ENCODE measurements around the gene HOXB13.

HOXB13 gene

DNA sequence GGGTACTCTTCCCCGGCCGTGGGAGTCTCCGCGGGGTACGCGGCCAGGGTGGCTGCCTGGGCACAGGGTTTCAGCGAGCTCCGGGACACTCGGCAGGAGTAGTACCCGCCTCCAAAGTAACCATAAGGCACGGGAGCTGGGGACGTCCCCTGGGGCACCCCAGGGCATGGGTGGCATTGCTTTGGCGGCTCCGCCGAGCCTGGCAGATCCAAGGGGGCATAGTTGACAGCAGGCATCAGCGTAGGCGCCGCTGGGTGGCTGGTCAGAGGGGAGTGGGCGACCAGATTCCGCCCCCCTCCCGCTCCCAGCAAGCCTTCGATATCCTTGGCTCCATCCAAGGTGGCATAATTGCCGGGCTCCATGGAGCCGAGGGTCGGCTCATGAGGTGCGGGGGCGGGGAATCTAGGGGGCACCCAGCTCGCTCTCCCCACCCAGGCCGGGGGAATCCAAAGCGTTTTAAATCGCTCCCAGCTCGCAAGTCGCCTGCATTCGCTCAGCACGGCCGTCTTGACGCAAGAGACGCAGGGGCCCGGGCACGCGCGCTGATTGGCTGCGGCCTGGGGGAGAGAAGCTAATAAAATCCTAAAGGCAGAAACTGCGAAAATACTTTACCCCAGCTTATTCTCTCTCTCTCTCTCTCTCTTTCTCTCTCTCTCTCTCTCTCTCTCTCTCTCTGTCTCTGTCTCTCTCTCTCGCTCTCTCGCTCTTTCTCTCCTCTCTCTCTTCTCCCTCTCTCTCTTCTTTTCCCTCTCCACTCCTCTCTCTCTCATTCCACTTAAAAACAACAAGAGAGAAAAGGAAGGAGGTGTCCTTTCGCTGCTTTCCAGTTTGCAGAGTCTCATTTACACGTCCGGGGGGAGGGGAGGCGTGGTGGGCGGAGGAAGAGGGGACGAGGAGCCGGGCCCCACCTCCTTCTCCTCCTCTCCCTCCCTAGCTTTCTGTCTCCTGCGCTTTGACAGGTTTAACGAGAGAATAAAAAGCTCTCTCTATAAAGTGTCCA is at the start of gene HOXB13:
Gene HOXB13, minus strand, starts transcription at position 519 of the 1,000 bp plus-strand sequence. Its CDS starts 157 bp downstream, at position 362.
- H3K4me3 ChIP-seq (replicated peaks in 1 of 2; ENCODE audit: low read depth in 2 of 2, low read length in 2 of 2), result no peak within 1 kb of the TSS
- TF ChIP-seq, protein P1, sequence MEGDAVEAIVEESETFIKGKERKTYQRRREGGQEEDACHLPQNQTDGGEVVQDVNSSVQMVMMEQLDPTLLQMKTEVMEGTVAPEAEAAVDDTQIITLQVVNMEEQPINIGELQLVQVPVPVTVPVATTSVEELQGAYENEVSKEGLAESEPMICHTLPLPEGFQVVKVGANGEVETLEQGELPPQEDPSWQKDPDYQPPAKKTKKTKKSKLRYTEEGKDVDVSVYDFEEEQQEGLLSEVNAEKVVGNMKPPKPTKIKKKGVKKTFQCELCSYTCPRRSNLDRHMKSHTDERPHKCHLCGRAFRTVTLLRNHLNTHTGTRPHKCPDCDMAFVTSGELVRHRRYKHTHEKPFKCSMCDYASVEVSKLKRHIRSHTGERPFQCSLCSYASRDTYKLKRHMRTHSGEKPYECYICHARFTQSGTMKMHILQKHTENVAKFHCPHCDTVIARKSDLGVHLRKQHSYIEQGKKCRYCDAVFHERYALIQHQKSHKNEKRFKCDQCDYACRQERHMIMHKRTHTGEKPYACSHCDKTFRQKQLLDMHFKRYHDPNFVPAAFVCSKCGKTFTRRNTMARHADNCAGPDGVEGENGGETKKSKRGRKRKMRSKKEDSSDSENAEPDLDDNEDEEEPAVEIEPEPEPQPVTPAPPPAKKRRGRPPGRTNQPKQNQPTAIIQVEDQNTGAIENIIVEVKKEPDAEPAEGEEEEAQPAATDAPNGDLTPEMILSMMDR (IDR thresholded peaks at IDR 0.05; ENCODE audit: low read depth, low read length), result no peak
- DNase-seq (ENCODE audit: low read depth in 2 of 2), result peak in 1 of 2 donors; percentile 29

DNA sequence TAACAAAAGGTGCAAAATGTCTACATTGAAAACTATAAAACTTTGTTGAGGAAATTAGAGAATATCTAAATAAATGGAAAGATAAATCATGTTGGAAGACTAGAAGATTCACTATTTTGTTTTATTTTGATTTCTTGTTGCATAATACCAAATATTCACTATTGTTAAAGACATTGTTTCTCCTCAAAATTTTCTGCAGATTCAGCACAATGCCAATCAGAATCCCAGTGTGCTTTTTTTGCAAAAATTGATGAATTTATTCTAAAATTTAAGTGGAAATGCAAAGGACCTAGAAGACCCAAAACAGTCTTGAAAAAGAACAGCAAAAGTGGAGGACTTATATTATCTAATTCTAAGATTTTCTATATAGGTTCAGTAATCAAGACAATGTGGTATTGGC is 48.1 kb upstream of the HOXB13 start:
- H3K4me3 ChIP-seq (replicated peaks in 1 of 2; ENCODE audit: low read depth in 2 of 2, low read length in 2 of 2), result no peak overlapping the region
- TF ChIP-seq, protein P1 (IDR thresholded peaks at IDR 0.05; ENCODE audit: low read depth, low read length), result no peak
- DNase-seq (ENCODE audit: low read depth in 2 of 2), result no peak

DNA sequence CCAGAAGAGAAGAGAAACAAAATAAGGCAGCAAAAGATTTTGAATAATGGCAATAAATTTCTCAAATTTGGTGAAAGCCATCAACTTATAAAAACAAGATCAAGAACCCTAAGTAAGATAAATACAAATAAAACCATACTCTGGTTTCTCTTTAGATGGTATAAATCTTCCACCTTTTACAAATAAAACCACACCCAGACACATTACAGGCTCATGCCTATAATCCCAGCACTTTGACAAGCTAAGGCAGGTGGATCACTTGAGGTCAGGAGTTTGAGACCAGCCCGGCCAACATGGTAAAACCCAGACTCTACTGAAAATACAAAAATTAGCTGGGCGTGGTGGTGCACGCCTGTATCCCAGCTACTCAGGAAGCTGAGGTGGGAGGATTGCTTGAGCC is 44.7 kb upstream of the HOXB13 start:
- H3K4me3 ChIP-seq (replicated peaks in 1 of 2; ENCODE audit: low read depth in 2 of 2, low read length in 2 of 2), result no peak overlapping the region
- DNase-seq (ENCODE audit: low read depth in 2 of 2), result no peak
- TF ChIP-seq, protein P1 (IDR thresholded peaks at IDR 0.05; ENCODE audit: low read depth, low read length), result no peak

GRCh38 chr17:48770954-48771353 is 42.4 kb upstream of the HOXB13 start:
- DNase-seq (ENCODE audit: low read depth in 2 of 2), result no peak

DNA sequence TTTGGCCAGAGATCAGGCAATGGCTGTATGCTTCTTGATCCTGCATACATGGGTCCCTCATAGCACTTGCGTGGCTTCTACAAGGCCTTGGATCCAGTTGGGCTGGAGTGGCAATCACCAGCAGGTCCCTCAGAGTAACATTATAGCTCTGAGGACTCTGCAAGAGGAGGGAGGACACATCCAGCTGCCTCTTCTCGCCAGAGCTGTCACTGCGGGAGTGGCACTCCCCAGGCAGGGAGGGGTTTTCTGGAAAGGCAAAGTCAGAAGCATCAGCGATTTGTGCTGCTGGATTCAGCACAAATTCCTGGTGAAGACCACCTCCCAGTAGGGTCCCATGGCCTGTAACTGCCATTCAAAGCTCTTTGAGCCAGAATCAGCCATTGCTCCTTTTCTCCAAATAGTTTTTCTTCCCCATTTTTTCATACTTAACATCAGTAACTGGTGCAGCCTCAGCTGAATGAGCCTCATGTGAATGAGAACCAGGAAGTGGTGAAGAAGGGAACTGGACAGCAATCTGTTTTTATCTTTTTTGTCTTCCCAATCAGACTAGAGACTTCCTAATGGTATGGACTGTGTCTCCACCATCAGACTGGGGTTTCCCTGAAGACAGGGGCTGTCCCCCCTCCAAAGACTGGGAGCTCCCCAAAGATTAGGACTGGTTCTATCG is 40.6 kb upstream of the HOXB13 start:
- H3K4me3 ChIP-seq (replicated peaks in 1 of 2; ENCODE audit: low read depth in 2 of 2, low read length in 2 of 2), result no peak overlapping the region
- no peak for DNase-seq (ENCODE audit: low read depth in 2 of 2)
- TF ChIP-seq, protein P1 (IDR thresholded peaks at IDR 0.05; ENCODE audit: low read depth, low read length), result no peak

More at GRCh38 chr17:48770954-48771353, 42.4 kb upstream of the HOXB13 start:
- TF ChIP-seq, protein P1 (IDR thresholded peaks at IDR 0.05; ENCODE audit: low read depth, low read length), result no peak
- no peak overlapping the region for H3K4me3 ChIP-seq (replicated peaks in 1 of 2; ENCODE audit: low read depth in 2 of 2, low read length in 2 of 2)

DNA sequence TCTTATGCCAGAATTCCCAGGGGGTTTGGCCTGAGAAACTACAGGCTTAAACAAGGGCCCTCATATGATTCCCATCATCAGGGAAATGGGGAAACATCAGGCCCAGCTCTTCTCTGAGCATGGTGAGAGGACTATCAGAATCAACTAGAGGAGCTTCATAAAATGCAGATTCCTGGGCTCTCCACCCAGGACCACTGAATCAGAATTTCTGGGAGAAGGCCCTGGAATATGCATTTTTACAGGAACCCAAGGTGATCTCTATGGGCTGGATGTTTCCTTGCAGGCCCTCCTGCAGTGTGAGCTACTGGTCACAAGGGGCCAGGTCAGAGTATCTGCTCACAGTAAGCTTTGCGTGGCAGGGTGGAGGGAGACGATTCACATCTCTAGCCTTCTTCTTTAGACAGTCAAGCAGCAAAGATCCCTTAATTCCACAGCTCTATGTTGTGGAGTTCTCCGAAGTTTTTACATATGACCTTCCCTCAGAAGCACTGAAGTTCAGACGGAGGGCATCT is 38.8 kb upstream of the HOXB13 start:
- H3K4me3 ChIP-seq (replicated peaks in 1 of 2; ENCODE audit: low read depth in 2 of 2, low read length in 2 of 2), result no peak overlapping the region
- TF ChIP-seq, protein P1 (IDR thresholded peaks at IDR 0.05; ENCODE audit: low read depth, low read length), result no peak
- DNase-seq (ENCODE audit: low read depth in 2 of 2), result no peak

Data from cardiac fibroblast (primary cell).